Endothelial cell of umbilical vein (primary cell): ENCODE results near the gene HCFC1R1. TPM values are rescaled to one million over a fixed set of nuclear protein-coding genes. Genes with fewer than 3 reads are reported as not detected.

ENCODE experiments used
- BruUV-seq: library from RNA; stranded (reverse); fragments of 400-500 nt; replicated peaks from 2 replicates; lab custom pipeline; 2021; lab: Mats Ljungman, UMichigan
- CTCF ChIA-PET: fragments of 300-600, 350-600 bp; sonication (Branson Sonifier 250); formaldehyde crosslinking; loops from one replicate; lab custom pipeline; 2021; ENCODE audit warnings: antibody characterized with exemption, inconsistent platforms; lab: Charles Lee
- POLR2A ChIA-PET: fragments of 300-600, 350-600 bp; sonication (Branson Sonifier 250); formaldehyde crosslinking; loops from one replicate; lab custom pipeline; 2021; ENCODE audit warnings: antibody characterized with exemption, inconsistent platforms; lab: Charles Lee
- DNase-seq: peaks from one replicate; pipeline ENCODE4 v3.0.0-alpha.2; 2011; ENCODE audit warnings: low read depth, low spot score
- FAIRE-seq: peaks from 2 replicates; lab custom pipeline; 2011; peaks lifted over from hg19 to GRCh38; lab: Jason Lieb, UNC
- H2AFZ ChIP-seq: 2 replicates; pipeline ENCODE4 v1.6.0; 2012; ENCODE audit warnings: low read depth, low read length, control low read depth, inconsistent platforms
- H3K27ac ChIP-seq: 2 replicates; pipeline ENCODE4 v1.5.1; 2011; ENCODE audit warnings: low read depth, mild to moderate bottlenecking, control low read depth, low read length, moderate library complexity; ENCODE audit not compliant: insufficient read depth
- H3K27me3 ChIP-seq, 2 experiments: 2 replicates each; pipeline versions ENCODE4 v1.6.0 to v1.6.1; 2011; ENCODE audit warnings: low read length in 2 of 2, mixed read lengths in 1 of 2; ENCODE audit not compliant: control insufficient read depth in 2 of 2, insufficient read depth in 2 of 2
- H3K36me3 ChIP-seq, 2 experiments: 2 replicates in 1 of 2; 3 replicates in 1 of 2; pipeline ENCODE4 v1.5.1; 2011; ENCODE audit warnings: low read length in 2 of 2, mild to moderate bottlenecking in 1 of 2, moderate library complexity in 1 of 2; ENCODE audit not compliant: control insufficient read depth in 2 of 2, insufficient read depth in 2 of 2; ENCODE audit errors: extremely low read depth in 1 of 2
- H3K4me1 ChIP-seq: 3 replicates; pipeline ENCODE4 v1.5.1; 2011; ENCODE audit warnings: mild to moderate bottlenecking, low read length; ENCODE audit not compliant: control insufficient read depth, insufficient read depth; ENCODE audit errors: extremely low read depth
- H3K4me2 ChIP-seq: 2 replicates; pipeline ENCODE4 v1.6.1; 2011; ENCODE audit warnings: low read length, control low read depth, mixed read lengths; ENCODE audit not compliant: insufficient read depth
- H3K4me3 ChIP-seq, 3 experiments: fragments of 200-600 bp in 1 of 3; sonication (generic), shearing (Covaris generic) in 1 of 3; replicated peaks in 1 of 3; 2 replicates each; pipeline ENCODE4 v1.5.1; 2011 to 2016; ENCODE audit warnings: control low read depth in 3 of 3, low read length in 3 of 3, mild to moderate bottlenecking in 2 of 3, inconsistent platforms in 1 of 3, low read depth in 1 of 3, moderate library complexity in 1 of 3; ENCODE audit not compliant: insufficient read depth in 1 of 3
- H3K79me2 ChIP-seq: 2 replicates; pipeline ENCODE4 v1.6.0; 2012; ENCODE audit warnings: low read length, inconsistent platforms; ENCODE audit not compliant: control insufficient read depth, insufficient read depth
- H3K9ac ChIP-seq: replicated peaks from 2 replicates; pipeline ENCODE3; 2011; ENCODE audit warnings: low read length, control low read depth; ENCODE audit not compliant: insufficient read depth; ENCODE audit errors: extremely low read depth
- H3K9me1 ChIP-seq: replicated peaks from 3 replicates; pipeline ENCODE4 v1.6.0; 2011; ENCODE audit warnings: mild to moderate bottlenecking, low read length; ENCODE audit not compliant: control insufficient read depth, insufficient read depth; ENCODE audit errors: extremely low read depth
- H3K9me3 ChIP-seq: replicated peaks from 2 replicates; pipeline ENCODE4 v1.5.1; 2012; ENCODE audit warnings: low read length, inconsistent platforms; ENCODE audit not compliant: control insufficient read depth, insufficient read depth
- H4K20me1 ChIP-seq: replicated peaks from 2 replicates; pipeline ENCODE3; 2011; ENCODE audit warnings: mild to moderate bottlenecking, low read length; ENCODE audit not compliant: control insufficient read depth, insufficient read depth; ENCODE audit errors: extremely low read depth
- CTCF ChIP-seq, 2 donors: IDR thresholded peaks; 1 replicate in 1 of 2; 2 replicates in 1 of 2; pipeline ENCODE4 v1.5.1; 2011; ENCODE audit warnings: low read length in 2 of 2, mild to moderate bottlenecking in 2 of 2, moderate library complexity in 2 of 2, control low read depth in 1 of 2, inconsistent platforms in 1 of 2, low read depth in 1 of 2; ENCODE audit not compliant: insufficient read depth in 1 of 2; ENCODE audit errors: extremely low read depth in 1 of 2
- EZH2 ChIP-seq: IDR thresholded peaks from 2 replicates; pipeline ENCODE4 v1.6.1; 2012; ENCODE audit warnings: borderline replicate concordance, low read depth, mild to moderate bottlenecking, moderate library complexity, low read length, inconsistent platforms; ENCODE audit not compliant: severe bottlenecking
- FOS ChIP-seq: IDR thresholded peaks from 2 replicates; pipeline ENCODE4 v1.6.1; 2011; ENCODE audit warnings: mild to moderate bottlenecking, low read length, moderate library complexity, borderline replicate concordance; ENCODE audit not compliant: insufficient read depth
- GATA2 ChIP-seq: IDR thresholded peaks from 2 replicates; pipeline ENCODE4 v1.7.0; 2011; ENCODE audit warnings: low read depth, mild to moderate bottlenecking, moderate library complexity, mixed read lengths, low read length; ENCODE audit not compliant: insufficient read length, insufficient read depth
- JUN ChIP-seq: IDR thresholded peaks from 2 replicates; pipeline ENCODE4 v1.6.1; 2011; ENCODE audit warnings: borderline replicate concordance, low read depth; ENCODE audit not compliant: insufficient read length, insufficient read depth
- MAX ChIP-seq: IDR thresholded peaks from 2 replicates; pipeline ENCODE4 v1.6.1; 2011; ENCODE audit not compliant: insufficient read depth, insufficient read length
- MYC ChIP-seq: IDR thresholded peaks from one replicate; pipeline ENCODE4 v1.6.1; 2011; ENCODE audit warnings: mild to moderate bottlenecking, low read depth, low read length
- POLR2A ChIP-seq: IDR thresholded peaks from 2 replicates; pipeline ENCODE4 v1.6.1; 2012; ENCODE audit warnings: low read depth, mild to moderate bottlenecking, control low read depth, low read length
- POLR2AphosphoS5 ChIP-seq: IDR thresholded peaks from 2 replicates; pipeline ENCODE4 v1.6.1; 2012; ENCODE audit warnings: low read depth, mild to moderate bottlenecking, control low read depth, low read length, moderate library complexity; ENCODE audit not compliant: insufficient read depth
- dilution Hi-C: fragments of 300-500 bp; cut with MboI; formaldehyde crosslinking; loops from one replicate; pipeline ENCODE4 v1.15.0; 2019; ENCODE audit warnings: low sequenced_read_pairs; ENCODE audit not compliant: extremely low pct_ligation_motif_present
- intact Hi-C: fragments of 100-400 bp; cut with micrococcal nuclease; formaldehyde crosslinking; loops from one replicate; pipeline ENCODE4 v1.10.0; 2022
- polyA plus RNA-seq, 4 experiments: library from polyadenylated mRNA; depleted of rRNA in 3 of 4; stranded (reverse) in 3 of 4; unstranded in 1 of 4; fragments of >200 nt; gene quantifications; 2 replicates each; pipeline versions ENCODE4 v1.2.1 to v1.2.3, GENCODE V29; 2011 to 2012; ENCODE audit warnings: missing spikeins in 1 of 4
- total RNA-seq: library from RNA; stranded (reverse); gene quantifications from 2 replicates; pipeline ENCODE4 v1.2.3, GENCODE V29; 2021

Gene HCFC1R1
- total and polyA plus RNA-seq, 2 donors (not counting 3 experiments of a cell fraction or from before 2014, with no cell fraction given): 28.7 to 49.3 TPM

GRCh38 chr16:3013491-3013951 is 10.2 kb downstream of the HCFC1R1 start:
- H3K9me1 ChIP-seq: no peaks in the 10 kb centered on the region
- no peaks in the 10 kb centered on the region for H3K36me3 ChIP-seq
- H3K9ac ChIP-seq: no peak overlapping the region
- TF ChIP-seq JUN (no peak), POLR2AphosphoS5 (no peak), POLR2A (no peak), MAX (no peak), MYC (no peak), GATA2 (no peak), FOS (no peak), CTCF (IDR thresholded peaks at IDR 0.05; ENCODE audit: extremely low read depth in 1 of 2, insufficient read depth in 1 of 2, low read depth in 1 of 2, low read length in 2 of 2) (no peak), EZH2 (no peak)
- DNase-seq: no peak
- no peak overlapping the region for H3K4me2 ChIP-seq
- FAIRE-seq: no peak
- dilution Hi-C loops (no loop called here), intact Hi-C loops (no loop called here)
- H3K27ac ChIP-seq: no peak overlapping the region
- no peaks in the 10 kb centered on the region for H3K79me2 ChIP-seq
- H2AFZ ChIP-seq: no peak overlapping the region
- H3K4me3 ChIP-seq: no peak overlapping the region
- peaks cover 21 to 22% of the 10 kb centered on the region in 2 experiments for H3K27me3 ChIP-seq
- no TSS peak for BruUV-seq
- H3K9me3 ChIP-seq: no peaks in the 10 kb centered on the region
- ChIA-PET POLR2A (no interaction called here), CTCF (interaction anchor here (1.2 kb wide), 1 partner anchor 18 kb away, joined by 6 read pairs; no protein-coding TSS in a partner anchor)
- H4K20me1 ChIP-seq: no peaks in the 10 kb centered on the region
- H3K4me1 ChIP-seq: peaks cover 2% of the 10 kb centered on the region
